GM12878 (cell line): ENCODE data around the gene ERCC1. TPM values are rescaled to one million over a fixed set of nuclear protein-coding genes. Genes with fewer than 3 reads are reported as not detected.

Experiments
- ATF7 ChIP-seq: fragments of 450-650 bp; IDR thresholded peaks from 2 replicates; pipeline ENCODE4 v1.6.1; 2016; ENCODE audit warnings: low read depth, mild to moderate bottlenecking
- BACH1 ChIP-seq: fragments of 450-650 bp; IDR thresholded peaks from 2 replicates; pipeline ENCODE4 v1.6.1; 2017; ENCODE audit warnings: mild to moderate bottlenecking, borderline replicate concordance
- BCL3 ChIP-seq: IDR thresholded peaks from 2 replicates; pipeline ENCODE4 v1.6.1; 2011; ENCODE audit warnings: borderline replicate concordance, low read depth, mild to moderate bottlenecking, moderate library complexity, low read length; ENCODE audit not compliant: insufficient read depth, poor library complexity, severe bottlenecking
- BCLAF1 ChIP-seq: fragments of 450-650 bp; IDR thresholded peaks from 2 replicates; pipeline ENCODE4 v1.6.1; 2017; ENCODE audit warnings: antibody characterized with exemption, mild to moderate bottlenecking, moderate library complexity
- EED ChIP-seq: sonication (generic); IDR thresholded peaks from 2 replicates; pipeline ENCODE4 v1.6.1; 2016; ENCODE audit warnings: antibody characterized with exemption, low read depth
- ESRRA ChIP-seq: IDR thresholded peaks from 2 replicates; pipeline ENCODE4 v1.6.1; 2012; ENCODE audit warnings: mild to moderate bottlenecking, low read length, improper control_type of control experiment
- FOXK2 ChIP-seq: fragments of 450-650 bp; IDR thresholded peaks from 2 replicates; pipeline ENCODE4 v1.6.1; 2017; ENCODE audit warnings: mild to moderate bottlenecking, moderate library complexity
- KLF5 ChIP-seq: fragments of 450-650 bp; IDR thresholded peaks from 2 replicates; pipeline ENCODE4 v1.6.1; 2014; ENCODE audit warnings: mild to moderate bottlenecking; ENCODE audit not compliant: partially characterized antibody
- NRF1 ChIP-seq: conservative IDR thresholded peaks from 2 replicates; pipeline ENCODE4 v1.6.1; 2011; ENCODE audit warnings: mild to moderate bottlenecking, low read depth, low read length, improper control_type of control experiment
- SIN3A ChIP-seq: IDR thresholded peaks from 2 replicates; pipeline ENCODE4 v1.6.1; 2012; ENCODE audit warnings: low read depth, low read length, improper control_type of control experiment
- ZNF207 ChIP-seq: fragments of 450-650 bp; IDR thresholded peaks from 2 replicates; pipeline ENCODE4 v1.6.1; 2014; ENCODE audit warnings: antibody characterized with exemption, mild to moderate bottlenecking, borderline replicate concordance
- ZNF687 ChIP-seq: fragments of 450-650 bp; IDR thresholded peaks from 2 replicates; pipeline ENCODE4 v1.6.1; 2017; ENCODE audit warnings: mild to moderate bottlenecking, moderate library complexity
- polyA plus RNA-seq, 11 experiments: library from polyadenylated mRNA; depleted of rRNA in 4 of 11; unstranded in 6 of 11; stranded (reverse) in 5 of 11; fragments of >200 nt; fragmentation: Nextera tagmentation in 4 of 11; fragmentation: Illumina TruSeq in 1 of 11; extraction: Ambion mirVana in 4 of 11; extraction: Trizol in 1 of 11; gene quantifications; 1 replicate in 1 of 11; 2 replicates in 10 of 11; pipeline versions ENCODE4 v1.2.1 to v1.2.3, GENCODE V29; 2011 to 2016; ENCODE audit warnings: inconsistent platforms in 2 of 11, missing spikeins in 2 of 11, low read depth in 1 of 11
- total RNA-seq, 4 experiments: library from RNA; depleted of rRNA in 3 of 4; stranded (reverse); fragments of >200 nt in 3 of 4; fragmentation: Illumina TruSeq in 1 of 4; extraction: Trizol in 1 of 4; gene quantifications; 2 replicates each; pipeline versions ENCODE4 v1.2.1 to v1.2.3, GENCODE V29; 2013 to 2021
- TF ChIP-seq, protein P1 (sequence below): IDR thresholded peaks from 2 replicates; pipeline ENCODE4 v1.6.1; 2012; ENCODE audit warnings: low read depth, low read length, improper control_type of control experiment
- TF ChIP-seq, protein P2 (sequence below), 3 experiments: IDR thresholded peaks in 2 of 3; conservative IDR thresholded peaks in 1 of 3; 2 replicates each; pipeline ENCODE4 v1.5.1; 2011; ENCODE audit warnings: low read depth in 3 of 3, low read length in 3 of 3, mild to moderate bottlenecking in 3 of 3, control low read depth in 2 of 3, moderate library complexity in 2 of 3, inconsistent platforms in 1 of 3, mixed read lengths in 1 of 3; ENCODE audit not compliant: control insufficient read depth in 2 of 3, insufficient read depth in 1 of 3; ENCODE audit errors: extremely low read depth in 1 of 3
- TF ChIP-seq, protein P3 (sequence below): fragments of 450-650 bp; IDR thresholded peaks from 2 replicates; pipeline ENCODE4 v1.6.1; 2016; ENCODE audit warnings: mild to moderate bottlenecking

ERCC1 gene
- total and polyA plus RNA-seq, 10 of the 15 experiments (the other 5 are each of a cell fraction or from before 2014, with no cell fraction given), result 14.7 to 104 (median 61.1) TPM

DNA sequence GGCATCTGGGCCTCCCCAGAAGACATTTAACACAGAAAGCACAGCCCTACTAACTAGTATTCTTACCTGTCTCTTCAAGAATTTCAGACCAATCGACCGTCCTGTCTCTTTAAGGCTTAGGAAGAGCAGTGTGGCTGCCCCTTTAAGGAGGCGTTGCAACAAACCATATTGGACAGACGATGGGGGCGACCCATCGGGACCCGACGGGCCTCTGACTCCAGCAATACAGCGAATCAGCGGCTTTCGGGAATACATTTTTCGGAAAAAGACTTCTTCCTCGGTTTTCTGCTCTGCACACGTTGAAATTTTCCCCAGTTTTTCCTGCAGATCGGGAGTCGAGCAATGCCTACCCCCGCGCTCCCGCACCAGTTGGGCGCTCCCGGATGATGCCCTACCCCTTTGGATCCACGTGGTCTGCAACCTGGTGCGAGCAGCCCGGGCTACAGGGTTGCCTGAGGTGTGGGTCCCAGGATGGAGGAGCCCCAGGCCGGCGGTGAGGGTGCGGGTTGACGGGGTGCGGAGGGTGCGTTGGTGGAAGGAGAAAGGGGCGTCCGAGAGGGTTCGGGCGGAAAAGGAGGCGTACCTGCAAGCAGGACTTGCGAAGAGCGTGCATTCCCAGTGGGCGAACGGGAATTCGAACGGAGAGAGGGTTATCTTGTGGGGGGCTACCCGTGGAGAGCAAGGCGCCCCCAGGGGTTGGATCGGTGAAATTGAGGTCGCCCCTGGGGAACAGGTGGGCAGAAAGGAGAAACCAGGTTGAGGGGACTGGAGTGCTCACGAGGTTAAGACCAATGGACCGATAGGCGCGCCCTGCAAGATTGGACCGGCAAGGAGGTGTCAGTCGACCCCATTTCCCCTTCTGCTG, 17.3 kb downstream of the ERCC1 start, which contains the start of gene POLR1G (continued):
- TF ChIP-seq ZNF687, result no peak
- TF ChIP-seq BCLAF1, result peak; percentile 99
- TF ChIP-seq BCL3, result peak; percentile 3
- peak; percentile 100 for TF ChIP-seq ATF7
- TF ChIP-seq ZNF207, result peak; percentile 94
- TF ChIP-seq, protein P1, sequence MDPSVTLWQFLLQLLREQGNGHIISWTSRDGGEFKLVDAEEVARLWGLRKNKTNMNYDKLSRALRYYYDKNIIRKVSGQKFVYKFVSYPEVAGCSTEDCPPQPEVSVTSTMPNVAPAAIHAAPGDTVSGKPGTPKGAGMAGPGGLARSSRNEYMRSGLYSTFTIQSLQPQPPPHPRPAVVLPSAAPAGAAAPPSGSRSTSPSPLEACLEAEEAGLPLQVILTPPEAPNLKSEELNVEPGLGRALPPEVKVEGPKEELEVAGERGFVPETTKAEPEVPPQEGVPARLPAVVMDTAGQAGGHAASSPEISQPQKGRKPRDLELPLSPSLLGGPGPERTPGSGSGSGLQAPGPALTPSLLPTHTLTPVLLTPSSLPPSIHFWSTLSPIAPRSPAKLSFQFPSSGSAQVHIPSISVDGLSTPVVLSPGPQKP, result peak; percentile 67; the same call in 1 of the 2 replicates
- TF ChIP-seq ESRRA, result no peak
- no peak for TF ChIP-seq NRF1
- TF ChIP-seq, protein P2, sequence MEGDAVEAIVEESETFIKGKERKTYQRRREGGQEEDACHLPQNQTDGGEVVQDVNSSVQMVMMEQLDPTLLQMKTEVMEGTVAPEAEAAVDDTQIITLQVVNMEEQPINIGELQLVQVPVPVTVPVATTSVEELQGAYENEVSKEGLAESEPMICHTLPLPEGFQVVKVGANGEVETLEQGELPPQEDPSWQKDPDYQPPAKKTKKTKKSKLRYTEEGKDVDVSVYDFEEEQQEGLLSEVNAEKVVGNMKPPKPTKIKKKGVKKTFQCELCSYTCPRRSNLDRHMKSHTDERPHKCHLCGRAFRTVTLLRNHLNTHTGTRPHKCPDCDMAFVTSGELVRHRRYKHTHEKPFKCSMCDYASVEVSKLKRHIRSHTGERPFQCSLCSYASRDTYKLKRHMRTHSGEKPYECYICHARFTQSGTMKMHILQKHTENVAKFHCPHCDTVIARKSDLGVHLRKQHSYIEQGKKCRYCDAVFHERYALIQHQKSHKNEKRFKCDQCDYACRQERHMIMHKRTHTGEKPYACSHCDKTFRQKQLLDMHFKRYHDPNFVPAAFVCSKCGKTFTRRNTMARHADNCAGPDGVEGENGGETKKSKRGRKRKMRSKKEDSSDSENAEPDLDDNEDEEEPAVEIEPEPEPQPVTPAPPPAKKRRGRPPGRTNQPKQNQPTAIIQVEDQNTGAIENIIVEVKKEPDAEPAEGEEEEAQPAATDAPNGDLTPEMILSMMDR (IDR thresholded peaks at IDR 0.05 in 2 of 3, conservative IDR thresholded peaks at IDR 0.05 in 1 of 3; ENCODE audit: control insufficient read depth in 2 of 3, extremely low read depth in 1 of 3, insufficient read depth in 1 of 3, low read depth in 3 of 3, low read length in 3 of 3), result no peak; a peak in 1 of 6 replicates
- TF ChIP-seq, protein P3, sequence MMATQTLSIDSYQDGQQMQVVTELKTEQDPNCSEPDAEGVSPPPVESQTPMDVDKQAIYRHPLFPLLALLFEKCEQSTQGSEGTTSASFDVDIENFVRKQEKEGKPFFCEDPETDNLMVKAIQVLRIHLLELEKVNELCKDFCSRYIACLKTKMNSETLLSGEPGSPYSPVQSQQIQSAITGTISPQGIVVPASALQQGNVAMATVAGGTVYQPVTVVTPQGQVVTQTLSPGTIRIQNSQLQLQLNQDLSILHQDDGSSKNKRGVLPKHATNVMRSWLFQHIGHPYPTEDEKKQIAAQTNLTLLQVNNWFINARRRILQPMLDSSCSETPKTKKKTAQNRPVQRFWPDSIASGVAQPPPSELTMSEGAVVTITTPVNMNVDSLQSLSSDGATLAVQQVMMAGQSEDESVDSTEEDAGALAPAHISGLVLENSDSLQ, result peak; percentile 35; the same call in 1 of the 2 replicates
- peak; percentile 100 for TF ChIP-seq KLF5
- TF ChIP-seq FOXK2, result peak; percentile 100
- peak; percentile 88 for TF ChIP-seq SIN3A
- no peak for TF ChIP-seq EED
- TF ChIP-seq BACH1, result no peak; the same call in 1 of the 2 replicates
